SU-DHL-6 (cell line): Measurements from ENCODE around the gene MPV17.

ENCODE experiments used
- EZH2phosphoT487 ChIP-seq: fragments of 200-600 bp; sonication (generic), shearing (Covaris generic); conservative IDR thresholded peaks from 2 replicates; pipeline ENCODE4 v1.6.1; 2018; ENCODE audit warnings: mild to moderate bottlenecking, antibody characterized with exemption, low read length, moderate library complexity, mixed read lengths
- TF ChIP-seq, protein P1 (sequence below): fragments of 200-600 bp; sonication (generic); IDR thresholded peaks from one replicate; pipeline ENCODE4 v1.5.1; 2017; ENCODE audit warnings: antibody characterized with exemption, mild to moderate bottlenecking, low read length, moderate library complexity; ENCODE audit not compliant: insufficient read depth, poor library complexity, severe bottlenecking

DNA sequence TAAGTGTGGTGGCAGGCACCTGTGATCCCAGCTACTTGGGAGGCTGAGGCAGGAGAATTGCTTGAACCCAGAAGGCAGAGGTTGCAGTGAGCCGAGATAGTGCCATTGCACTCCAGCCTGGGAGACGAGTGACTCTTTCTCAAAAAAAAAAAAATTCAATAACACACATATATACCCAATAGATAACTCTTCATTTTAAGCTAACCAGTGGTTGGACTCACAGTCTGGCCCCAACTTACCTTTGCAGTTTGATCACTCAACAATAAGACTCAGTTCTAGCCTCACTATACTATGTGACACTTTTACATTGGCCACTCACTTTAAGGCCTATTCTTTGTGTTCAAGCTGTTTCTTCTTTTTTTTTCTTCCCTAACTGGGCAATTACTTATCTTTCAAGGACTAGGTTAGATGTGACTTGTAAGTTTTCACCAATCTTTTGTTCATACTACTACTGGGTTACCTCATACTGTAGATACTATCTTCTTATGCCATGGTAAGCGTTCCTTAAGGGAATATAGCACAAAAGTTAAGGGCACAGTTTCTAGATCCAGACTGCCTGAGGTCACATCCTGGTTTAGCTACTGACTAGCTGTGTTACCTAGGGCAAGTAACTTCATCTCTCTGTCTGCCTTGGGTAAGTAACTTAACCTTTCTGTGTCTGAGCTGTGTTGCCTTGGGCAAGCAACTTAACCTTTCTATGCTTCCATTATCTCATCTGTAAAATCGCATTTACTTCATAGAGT lies 40.0 kb upstream of the MPV17 start:
- TF ChIP-seq, protein P1, sequence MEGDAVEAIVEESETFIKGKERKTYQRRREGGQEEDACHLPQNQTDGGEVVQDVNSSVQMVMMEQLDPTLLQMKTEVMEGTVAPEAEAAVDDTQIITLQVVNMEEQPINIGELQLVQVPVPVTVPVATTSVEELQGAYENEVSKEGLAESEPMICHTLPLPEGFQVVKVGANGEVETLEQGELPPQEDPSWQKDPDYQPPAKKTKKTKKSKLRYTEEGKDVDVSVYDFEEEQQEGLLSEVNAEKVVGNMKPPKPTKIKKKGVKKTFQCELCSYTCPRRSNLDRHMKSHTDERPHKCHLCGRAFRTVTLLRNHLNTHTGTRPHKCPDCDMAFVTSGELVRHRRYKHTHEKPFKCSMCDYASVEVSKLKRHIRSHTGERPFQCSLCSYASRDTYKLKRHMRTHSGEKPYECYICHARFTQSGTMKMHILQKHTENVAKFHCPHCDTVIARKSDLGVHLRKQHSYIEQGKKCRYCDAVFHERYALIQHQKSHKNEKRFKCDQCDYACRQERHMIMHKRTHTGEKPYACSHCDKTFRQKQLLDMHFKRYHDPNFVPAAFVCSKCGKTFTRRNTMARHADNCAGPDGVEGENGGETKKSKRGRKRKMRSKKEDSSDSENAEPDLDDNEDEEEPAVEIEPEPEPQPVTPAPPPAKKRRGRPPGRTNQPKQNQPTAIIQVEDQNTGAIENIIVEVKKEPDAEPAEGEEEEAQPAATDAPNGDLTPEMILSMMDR, result no peak
- TF ChIP-seq EZH2phosphoT487, result no peak
